Neural cell (in vitro differentiated cells): ENCODE data around the gene NT5E. TPM values are rescaled to one million over a fixed set of nuclear protein-coding genes. Genes with fewer than 3 reads are reported as not detected.

Source experiments
- H2AFZ ChIP-seq: fragments of 200-600, 300-800 bp; sonication (generic), shearing (Covaris generic); 2 replicates; pipeline ENCODE4 v1.6.0; 2014; ENCODE audit warnings: low read depth, mild to moderate bottlenecking, antibody characterized with exemption, low read length, moderate library complexity
- H3F3A ChIP-seq: fragments of 200-600 bp; shearing (Covaris generic); 2 replicates; pipeline ENCODE4 v1.6.1; 2016; ENCODE audit warnings: mild to moderate bottlenecking, moderate library complexity, mixed read lengths, antibody characterized with exemption, low read length; ENCODE audit not compliant: insufficient read depth, poor library complexity, severe bottlenecking
- H3K27ac ChIP-seq: fragments of 200-600, 300-800 bp; sonication (generic), shearing (Covaris generic); 2 replicates; pipeline ENCODE4 v1.5.1; 2014; ENCODE audit warnings: mild to moderate bottlenecking, low read length, moderate library complexity
- H3K27me3 ChIP-seq: fragments of 300-800, 200-600 bp; sonication (generic), shearing (Covaris generic); 2 replicates; pipeline ENCODE4 v1.6.0; 2014; ENCODE audit warnings: mild to moderate bottlenecking, low read depth, low read length, moderate library complexity; ENCODE audit not compliant: insufficient read depth
- H3K36me3 ChIP-seq: fragments of 300-800, 200-600 bp; sonication (generic), shearing (Covaris generic); 2 replicates; pipeline ENCODE4 v1.5.1; 2014; ENCODE audit warnings: mild to moderate bottlenecking, antibody characterized with exemption, low read length, moderate library complexity; ENCODE audit not compliant: insufficient read depth
- H3K4me2 ChIP-seq: fragments of 300-800, 200-600 bp; sonication (generic), shearing (Covaris generic); 2 replicates; pipeline ENCODE4 v1.6.0; 2014; ENCODE audit warnings: mild to moderate bottlenecking, low read length
- H3K4me3 ChIP-seq: fragments of 300-800, 200-600 bp; sonication (generic), shearing (Covaris generic); 2 replicates; pipeline ENCODE4 v1.5.1; 2014; ENCODE audit warnings: mild to moderate bottlenecking, low read length, moderate library complexity
- H3K79me2 ChIP-seq: fragments of 200-600 bp; shearing (Covaris generic); replicated peaks from 2 replicates; pipeline ENCODE4 v1.6.0; 2014; ENCODE audit warnings: mild to moderate bottlenecking, low read length, moderate library complexity; ENCODE audit not compliant: insufficient read depth
- H3K9ac ChIP-seq: fragments of 300-800, 200-600 bp; sonication (generic), shearing (Covaris generic); 2 replicates; pipeline ENCODE4 v1.6.1; 2016; ENCODE audit warnings: mild to moderate bottlenecking, low read length, mixed read lengths
- H3K9me2 ChIP-seq: fragments of 200-600 bp; shearing (Covaris generic); 2 replicates; pipeline ENCODE4 v1.6.1; 2016; ENCODE audit warnings: mild to moderate bottlenecking, low read length, mixed read lengths; ENCODE audit not compliant: insufficient read depth
- H3K9me3 ChIP-seq: fragments of 200-600, 300-800 bp; sonication (generic), shearing (Covaris generic); 2 replicates; pipeline ENCODE4 v1.6.1; 2016; ENCODE audit warnings: mild to moderate bottlenecking, mixed run types, low read length, moderate library complexity, mixed read lengths
- H4K20me1 ChIP-seq: fragments of 200-600 bp; shearing (Covaris generic); 2 replicates; pipeline ENCODE4 v1.6.1; 2016; ENCODE audit warnings: mild to moderate bottlenecking, mixed run types; ENCODE audit not compliant: insufficient read depth
- EP300 ChIP-seq: fragments of 450-650 bp; conservative IDR thresholded peaks from 2 replicates; pipeline ENCODE4 v1.6.1; 2014; ENCODE audit warnings: antibody characterized with exemption, mild to moderate bottlenecking, moderate library complexity; ENCODE audit not compliant: poor library complexity, severe bottlenecking
- EZH2 ChIP-seq: fragments of 200-600, 300-800 bp; shearing (Covaris generic), sonication (generic); IDR thresholded peaks from 2 replicates; pipeline ENCODE4 v1.6.1; 2014; ENCODE audit warnings: antibody characterized with exemption, low read length, borderline replicate concordance, mild to moderate bottlenecking; ENCODE audit not compliant: insufficient read depth, poor library complexity, severe bottlenecking
- MXI1 ChIP-seq: fragments of 450-650 bp; conservative IDR thresholded peaks from 2 replicates; pipeline ENCODE4 v1.6.1; 2014; ENCODE audit warnings: antibody characterized with exemption, mild to moderate bottlenecking; ENCODE audit not compliant: poor library complexity, severe bottlenecking
- POLR2AphosphoS5 ChIP-seq: IDR thresholded peaks from 2 replicates; pipeline ENCODE4 v1.6.1; 2012
- RAD21 ChIP-seq: fragments of 450-650 bp; conservative IDR thresholded peaks from 2 replicates; pipeline ENCODE4 v1.6.1; 2014; ENCODE audit warnings: antibody characterized with exemption, mild to moderate bottlenecking, moderate library complexity
- SMC3 ChIP-seq: fragments of 450-650 bp; conservative IDR thresholded peaks from 2 replicates; pipeline ENCODE4 v1.6.1; 2014; ENCODE audit warnings: antibody characterized with exemption, mild to moderate bottlenecking, moderate library complexity; ENCODE audit not compliant: poor library complexity
- TAF1 ChIP-seq: IDR thresholded peaks from 2 replicates; pipeline ENCODE4 v1.6.1; 2012; ENCODE audit warnings: low read depth
- polyA plus RNA-seq: library from polyadenylated mRNA; depleted of rRNA; stranded (reverse); fragments of >200 nt; gene quantifications from 2 replicates; pipeline ENCODE4 v1.2.3, GENCODE V29; 2014
- TF ChIP-seq, protein P1 (sequence below): IDR thresholded peaks from 2 replicates; pipeline ENCODE4 v1.6.1; 2012; ENCODE audit warnings: borderline replicate concordance
- TF ChIP-seq, protein P2 (sequence below): fragments of 450-650 bp; IDR thresholded peaks from 2 replicates; pipeline ENCODE4 v1.5.1; 2014; ENCODE audit warnings: antibody characterized with exemption, mild to moderate bottlenecking, moderate library complexity; ENCODE audit not compliant: poor library complexity, severe bottlenecking

NT5E gene
- polyA plus RNA-seq, 1 donor from 2014 or later = not detected

GRCh38 chr6:85404564-85405174, 45.2 kb upstream of the NT5E start:
- H3K27ac ChIP-seq = no peak overlapping the region
- H3K4me3 ChIP-seq = no peak overlapping the region
- no peaks in the 10 kb centered on the region for H4K20me1 ChIP-seq
- H3K27me3 ChIP-seq = no peaks in the 10 kb centered on the region
- H3K4me2 ChIP-seq = no peak overlapping the region
- no peak for TF ChIP-seq RAD21
- TF ChIP-seq POLR2AphosphoS5 = no peak
- no peak for TF ChIP-seq SMC3
- no peak for TF ChIP-seq EZH2
- TF ChIP-seq MXI1 = no peak
- TF ChIP-seq EP300 = no peak
- no peak for TF ChIP-seq TAF1
- TF ChIP-seq, protein P1, sequence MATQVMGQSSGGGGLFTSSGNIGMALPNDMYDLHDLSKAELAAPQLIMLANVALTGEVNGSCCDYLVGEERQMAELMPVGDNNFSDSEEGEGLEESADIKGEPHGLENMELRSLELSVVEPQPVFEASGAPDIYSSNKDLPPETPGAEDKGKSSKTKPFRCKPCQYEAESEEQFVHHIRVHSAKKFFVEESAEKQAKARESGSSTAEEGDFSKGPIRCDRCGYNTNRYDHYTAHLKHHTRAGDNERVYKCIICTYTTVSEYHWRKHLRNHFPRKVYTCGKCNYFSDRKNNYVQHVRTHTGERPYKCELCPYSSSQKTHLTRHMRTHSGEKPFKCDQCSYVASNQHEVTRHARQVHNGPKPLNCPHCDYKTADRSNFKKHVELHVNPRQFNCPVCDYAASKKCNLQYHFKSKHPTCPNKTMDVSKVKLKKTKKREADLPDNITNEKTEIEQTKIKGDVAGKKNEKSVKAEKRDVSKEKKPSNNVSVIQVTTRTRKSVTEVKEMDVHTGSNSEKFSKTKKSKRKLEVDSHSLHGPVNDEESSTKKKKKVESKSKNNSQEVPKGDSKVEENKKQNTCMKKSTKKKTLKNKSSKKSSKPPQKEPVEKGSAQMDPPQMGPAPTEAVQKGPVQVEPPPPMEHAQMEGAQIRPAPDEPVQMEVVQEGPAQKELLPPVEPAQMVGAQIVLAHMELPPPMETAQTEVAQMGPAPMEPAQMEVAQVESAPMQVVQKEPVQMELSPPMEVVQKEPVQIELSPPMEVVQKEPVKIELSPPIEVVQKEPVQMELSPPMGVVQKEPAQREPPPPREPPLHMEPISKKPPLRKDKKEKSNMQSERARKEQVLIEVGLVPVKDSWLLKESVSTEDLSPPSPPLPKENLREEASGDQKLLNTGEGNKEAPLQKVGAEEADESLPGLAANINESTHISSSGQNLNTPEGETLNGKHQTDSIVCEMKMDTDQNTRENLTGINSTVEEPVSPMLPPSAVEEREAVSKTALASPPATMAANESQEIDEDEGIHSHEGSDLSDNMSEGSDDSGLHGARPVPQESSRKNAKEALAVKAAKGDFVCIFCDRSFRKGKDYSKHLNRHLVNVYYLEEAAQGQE = no peak
- TF ChIP-seq, protein P2, sequence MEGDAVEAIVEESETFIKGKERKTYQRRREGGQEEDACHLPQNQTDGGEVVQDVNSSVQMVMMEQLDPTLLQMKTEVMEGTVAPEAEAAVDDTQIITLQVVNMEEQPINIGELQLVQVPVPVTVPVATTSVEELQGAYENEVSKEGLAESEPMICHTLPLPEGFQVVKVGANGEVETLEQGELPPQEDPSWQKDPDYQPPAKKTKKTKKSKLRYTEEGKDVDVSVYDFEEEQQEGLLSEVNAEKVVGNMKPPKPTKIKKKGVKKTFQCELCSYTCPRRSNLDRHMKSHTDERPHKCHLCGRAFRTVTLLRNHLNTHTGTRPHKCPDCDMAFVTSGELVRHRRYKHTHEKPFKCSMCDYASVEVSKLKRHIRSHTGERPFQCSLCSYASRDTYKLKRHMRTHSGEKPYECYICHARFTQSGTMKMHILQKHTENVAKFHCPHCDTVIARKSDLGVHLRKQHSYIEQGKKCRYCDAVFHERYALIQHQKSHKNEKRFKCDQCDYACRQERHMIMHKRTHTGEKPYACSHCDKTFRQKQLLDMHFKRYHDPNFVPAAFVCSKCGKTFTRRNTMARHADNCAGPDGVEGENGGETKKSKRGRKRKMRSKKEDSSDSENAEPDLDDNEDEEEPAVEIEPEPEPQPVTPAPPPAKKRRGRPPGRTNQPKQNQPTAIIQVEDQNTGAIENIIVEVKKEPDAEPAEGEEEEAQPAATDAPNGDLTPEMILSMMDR = no peak
- H3F3A ChIP-seq = no peaks in the 10 kb centered on the region
- H3K79me2 ChIP-seq = no peaks in the 10 kb centered on the region
- H3K9ac ChIP-seq = no peak overlapping the region
- no peaks in the 10 kb centered on the region for H3K36me3 ChIP-seq
- H3K9me3 ChIP-seq = no peaks in the 10 kb centered on the region
- H3K9me2 ChIP-seq = no peaks in the 10 kb centered on the region
- no peak overlapping the region for H2AFZ ChIP-seq

GRCh38 chr6:85405175-85405852, 44.6 kb upstream of the NT5E start:
- Histone ChIP-seq H3K27ac (no peak overlapping the region), H4K20me1 (no peaks in the 10 kb centered on the region), H3K9me2 (no peaks in the 10 kb centered on the region), H3K9ac (no peak overlapping the region), H3K27me3 (no peaks in the 10 kb centered on the region), H3K4me3 (no peak overlapping the region), H3K4me2 (no peak overlapping the region), H3K36me3 (no peaks in the 10 kb centered on the region), H2AFZ (no peak overlapping the region), H3F3A (no peaks in the 10 kb centered on the region), H3K79me2 (no peaks in the 10 kb centered on the region), H3K9me3 (no peaks in the 10 kb centered on the region)
- TF ChIP-seq, protein P1 = no peak
- TF ChIP-seq TAF1 (no peak), EP300 (no peak), SMC3 (no peak), RAD21 (no peak), MXI1 (no peak), POLR2AphosphoS5 (no peak), EZH2 (no peak)
- TF ChIP-seq, protein P2 = no peak
